HG02885 (cell line): ENCODE measurements around the gene KLHL40.

ENCODE experiments used
- ATAC-seq: cut with Tn5 transposase; IDR thresholded peaks from one replicate; pipeline ENCODE4 v1.9.1; 2021; ENCODE audit warnings: mild to moderate bottlenecking; ENCODE audit not compliant: unreplicated experiment, poor library complexity

KLHL40 gene

GRCh38 chr3:42734263-42734860 is 49.0 kb downstream of the KLHL40 start:
- ATAC-seq = no peak

GRCh38 chr3:42735019-42735418 is 49.7 kb downstream of the KLHL40 start:
- ATAC-seq = no peak

GRCh38 chr3:42735615-42736014 is 50.3 kb downstream of the KLHL40 start:
- no peak for ATAC-seq

- no peak for ATAC-seq
Measured at GRCh38 chr3:42736081-42736480, 50.7 kb downstream of the KLHL40 start.

- ATAC-seq = no peak
Measured at GRCh38 chr3:42736531-42736930, 51.2 kb downstream of the KLHL40 start.

- ATAC-seq = no peak
Measured at GRCh38 chr3:42739401-42740158, 54.2 kb downstream of the KLHL40 start.

- ATAC-seq = no peak
Measured at GRCh38 chr3:42741796-42742195, 56.5 kb downstream of the KLHL40 start.
